Fibroblast of skin of scalp (primary cell): ENCODE results near the gene EXOC4.
A peak's percentile ranks its signal among the peaks of the same experiment; 100 is the strongest.

Experiments used
- DNase-seq: peaks from one replicate; pipeline ENCODE4 v3.0.0-alpha.2; 2013

Gene EXOC4

DNA sequence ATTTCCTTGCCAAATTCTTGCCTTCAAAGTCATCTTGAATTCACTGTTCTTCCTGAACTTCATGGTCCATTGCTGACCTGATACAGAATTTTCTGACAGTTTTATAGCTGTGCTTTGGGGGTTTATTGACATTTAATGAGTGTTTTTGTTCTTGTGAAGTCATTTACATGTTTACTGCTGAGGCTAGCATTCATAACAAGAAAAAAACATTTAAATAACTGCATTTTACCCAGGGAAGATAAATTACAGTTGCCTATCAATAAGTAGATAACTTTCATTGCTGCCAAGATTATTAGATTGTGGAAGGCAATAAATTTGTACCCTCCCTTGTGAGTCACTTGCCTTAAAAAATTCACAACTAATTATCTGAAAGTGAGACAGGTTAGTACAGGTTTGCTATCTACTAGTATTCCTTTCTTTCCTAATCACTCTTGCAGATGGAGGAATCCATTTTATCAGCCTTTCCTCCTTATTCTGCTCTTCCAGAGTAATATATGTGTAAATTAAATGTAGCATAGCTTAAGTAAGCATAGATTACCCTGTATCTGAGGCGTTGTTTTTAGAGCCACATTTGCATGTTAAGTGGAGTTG lies 178.4 kb downstream of the EXOC4 start:
- no peak for DNase-seq

GRCh38 chr7:133433165-133433812 lies 180.4 kb downstream of the EXOC4 start:
- no peak for DNase-seq

DNA sequence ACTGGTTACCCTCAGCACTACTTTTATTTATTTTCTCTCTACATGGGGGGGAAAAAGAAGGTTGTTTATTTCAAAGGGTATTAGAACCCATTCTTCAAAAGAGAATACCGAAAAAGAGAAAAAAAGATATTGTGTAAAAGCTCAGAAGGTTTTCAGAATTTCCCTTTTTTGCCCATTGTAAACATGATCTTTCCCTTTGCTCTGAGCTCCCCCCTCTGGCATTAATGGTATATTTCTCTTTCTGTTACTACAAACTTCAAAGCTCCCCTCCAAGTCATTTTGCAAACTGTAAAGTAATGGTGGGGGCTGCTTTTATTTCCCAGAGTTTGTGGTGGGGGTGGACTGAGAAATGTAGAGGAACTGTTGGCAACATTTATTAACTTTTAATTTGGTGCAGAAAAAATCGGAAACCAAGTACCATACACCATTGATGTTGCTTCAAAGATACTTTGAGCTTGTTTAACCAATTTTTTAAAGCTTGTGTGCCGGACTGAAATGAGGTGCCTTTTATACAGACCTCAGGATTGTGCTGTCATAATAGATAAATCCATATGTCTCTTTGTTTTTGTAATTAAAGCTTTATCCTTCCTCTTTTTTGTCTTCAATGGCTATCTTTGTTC lies 181.5 kb downstream of the EXOC4 start:
- DNase-seq: peak; percentile 67

DNA sequence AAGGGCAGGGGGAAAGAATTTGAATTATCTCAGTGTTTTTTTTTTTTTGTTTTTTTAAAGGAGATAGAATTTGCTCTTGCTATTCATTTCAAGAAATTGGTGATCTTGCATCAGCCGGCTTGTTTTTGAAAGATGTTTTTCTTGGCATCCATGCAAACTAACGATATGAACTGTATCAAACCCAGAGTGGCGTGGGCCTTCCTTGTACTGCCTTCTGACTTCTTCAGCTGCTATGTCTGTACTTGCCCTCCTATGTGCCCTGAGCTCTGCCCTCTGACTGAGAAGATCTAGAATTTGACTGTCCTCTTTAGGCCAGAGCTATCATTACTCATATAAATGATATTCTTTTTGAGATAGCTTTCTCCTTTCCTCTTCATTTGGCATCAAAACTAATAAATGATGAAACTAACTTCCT lies 183.1 kb downstream of the EXOC4 start:
- DNase-seq: peak; percentile 97

GRCh38 chr7:133437544-133437943 lies 184.7 kb downstream of the EXOC4 start:
- DNase-seq: no peak

DNA sequence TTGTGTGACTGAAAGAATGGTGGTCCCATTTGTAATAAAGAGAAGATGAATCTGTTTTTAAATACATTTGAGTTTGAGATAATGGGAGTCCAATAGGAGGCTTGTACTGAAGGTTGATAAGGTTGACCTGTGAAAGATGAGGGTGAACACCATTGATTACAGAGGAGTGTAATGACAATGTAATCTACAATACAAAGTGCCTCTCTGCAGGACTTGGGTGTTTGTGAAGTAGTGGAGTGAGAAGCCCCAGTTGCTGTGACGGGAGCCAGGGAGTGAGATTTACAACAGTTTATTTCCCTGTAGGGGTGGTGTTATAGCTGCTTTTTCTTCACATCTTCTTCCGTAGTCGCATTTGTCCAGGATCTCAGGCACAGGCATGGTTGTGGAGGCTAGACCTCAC lies 189.9 kb downstream of the EXOC4 start:
- no peak for DNase-seq

- no peak for DNase-seq
Measured at GRCh38 chr7:133445617-133446016, 192.7 kb downstream of the EXOC4 start.

DNA sequence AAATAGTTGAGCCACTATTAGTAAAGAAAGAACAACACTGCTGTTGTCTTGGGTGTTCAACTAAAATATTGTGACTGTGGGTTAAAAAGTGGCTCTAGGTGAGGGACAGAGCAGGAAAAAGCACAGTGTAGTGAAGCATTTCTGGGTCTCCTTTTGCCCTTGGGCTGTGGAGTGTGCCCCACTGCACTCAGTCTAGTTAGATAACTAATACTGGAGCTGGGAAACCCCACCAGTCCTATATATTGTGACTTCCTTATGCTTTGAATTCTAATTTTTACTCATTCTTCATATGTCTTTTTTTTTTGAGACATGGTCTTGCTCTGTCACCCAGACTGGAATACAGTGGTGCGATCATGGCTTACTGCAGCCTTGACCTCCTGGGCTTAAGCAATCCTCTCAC lies 195.1 kb downstream of the EXOC4 start:
- no peak for DNase-seq

- DNase-seq: peak; percentile 47
Measured at GRCh38 chr7:133452577-133452976, 199.7 kb downstream of the EXOC4 start.

DNA sequence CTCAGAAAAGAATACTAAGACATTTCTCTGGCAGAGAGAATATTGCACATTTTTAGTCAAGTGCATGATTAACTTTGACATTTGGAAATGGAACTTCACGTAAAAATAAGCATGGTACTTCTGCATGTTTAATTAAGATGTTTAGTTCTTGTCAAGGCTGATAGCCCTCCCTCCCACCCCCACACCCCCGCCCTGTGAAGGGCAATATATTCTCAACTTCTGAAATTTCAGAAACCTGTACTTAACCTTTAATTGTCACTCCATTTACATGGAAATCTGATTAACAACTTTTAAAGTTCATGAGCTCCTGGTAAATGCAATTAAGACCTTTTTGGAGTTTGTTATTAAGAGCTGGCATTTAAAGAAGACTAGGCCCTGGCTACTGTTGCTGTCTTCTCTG lies 205.8 kb downstream of the EXOC4 start:
- DNase-seq: no peak

GRCh38 chr7:133461421-133461820 lies 208.5 kb downstream of the EXOC4 start:
- DNase-seq: no peak

DNA sequence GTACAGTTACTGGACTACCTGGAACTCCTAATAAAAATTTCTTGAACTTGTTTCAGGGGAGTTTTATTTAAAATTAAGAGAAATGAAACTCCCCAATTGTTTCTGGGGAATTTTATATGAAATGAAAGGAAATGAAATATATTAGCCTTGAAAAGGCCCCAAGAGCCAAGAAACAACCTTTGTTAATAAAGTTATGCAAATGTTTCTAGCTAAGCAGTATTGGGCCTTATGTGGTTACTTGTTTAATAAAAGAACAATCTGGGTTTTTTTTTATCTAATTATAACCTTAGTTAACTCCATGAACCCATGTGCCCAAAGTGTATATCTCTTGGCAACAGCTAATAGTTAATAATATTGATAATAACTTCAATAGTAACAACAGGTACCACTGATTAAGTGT lies 222.8 kb downstream of the EXOC4 start:
- no peak for DNase-seq

- DNase-seq: no peak
Measured at GRCh38 chr7:133477791-133478190, 224.9 kb downstream of the EXOC4 start.

GRCh38 chr7:133478591-133479135 lies 225.8 kb downstream of the EXOC4 start:
- no peak for DNase-seq

DNA sequence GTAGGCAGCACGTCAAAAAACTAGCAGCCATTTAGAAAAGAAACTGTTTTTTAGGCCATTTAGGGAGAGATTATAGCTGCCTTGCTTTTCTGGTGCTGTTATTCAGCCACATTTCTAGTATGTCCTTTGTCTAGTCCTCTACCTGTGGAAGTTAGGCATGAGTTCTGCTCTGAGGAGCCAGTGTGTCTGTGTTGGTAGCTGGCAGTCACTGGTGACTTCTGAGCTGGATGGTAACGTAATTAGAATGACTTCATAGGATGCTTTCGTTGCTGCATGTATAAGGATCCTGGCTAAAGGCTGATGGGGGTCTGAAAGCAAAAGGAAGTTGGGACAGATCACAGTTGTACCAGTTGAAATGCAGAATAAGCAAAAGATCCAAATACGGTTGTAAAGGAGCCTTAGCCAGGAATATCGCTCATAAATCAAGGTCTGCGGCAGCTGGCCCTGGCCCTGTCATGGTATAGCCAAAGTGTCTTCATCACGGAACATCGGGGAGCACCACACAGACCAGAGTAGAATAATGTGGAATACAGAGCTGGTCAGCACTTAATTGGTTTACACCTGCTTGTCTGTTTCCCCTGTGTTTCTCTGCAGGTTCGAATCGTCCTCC lies 226.7 kb downstream of the EXOC4 start:
- no peak for DNase-seq

- DNase-seq: no peak
Measured at GRCh38 chr7:133480868-133481267, 228.0 kb downstream of the EXOC4 start.

DNA sequence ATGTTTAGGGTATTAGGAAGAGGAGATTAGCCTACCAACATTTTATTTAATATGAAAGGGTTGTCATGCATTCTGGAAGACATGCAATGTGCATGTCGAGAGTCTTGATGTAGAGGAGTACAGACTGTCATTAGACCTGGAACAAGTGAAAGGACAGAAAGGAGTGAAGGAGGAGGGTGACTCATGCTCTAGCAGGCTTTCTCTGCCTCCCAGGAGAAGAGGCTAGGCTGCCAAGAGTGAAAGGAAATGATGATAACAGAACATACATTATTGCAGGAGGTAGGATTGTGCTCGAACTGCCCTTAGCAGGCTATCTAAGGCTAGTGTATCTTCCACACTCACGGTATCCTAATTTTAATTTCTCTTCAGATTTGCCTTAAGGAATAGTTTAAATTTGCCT lies 228.8 kb downstream of the EXOC4 start:
- DNase-seq: peak; percentile 70

DNA sequence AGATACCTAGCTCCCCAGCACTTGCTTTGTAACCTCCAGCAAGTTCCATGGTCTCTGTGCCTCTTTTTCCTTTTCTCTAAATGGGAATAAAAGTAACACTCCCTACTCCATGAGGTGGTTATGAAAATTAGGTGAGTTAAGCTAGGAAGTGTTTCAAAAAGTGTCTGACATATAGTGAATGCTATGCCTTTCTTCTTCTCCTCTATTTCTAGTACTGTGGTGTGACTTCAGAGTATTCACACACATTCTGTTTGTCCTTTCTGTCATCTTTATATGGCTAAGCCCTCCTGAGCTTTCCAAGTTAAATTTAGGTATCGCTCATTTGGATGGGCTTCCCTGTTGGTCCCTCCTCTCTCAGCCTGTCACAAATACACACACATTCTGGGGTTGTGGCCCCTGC lies 229.7 kb downstream of the EXOC4 start:
- DNase-seq: no peak

DNA sequence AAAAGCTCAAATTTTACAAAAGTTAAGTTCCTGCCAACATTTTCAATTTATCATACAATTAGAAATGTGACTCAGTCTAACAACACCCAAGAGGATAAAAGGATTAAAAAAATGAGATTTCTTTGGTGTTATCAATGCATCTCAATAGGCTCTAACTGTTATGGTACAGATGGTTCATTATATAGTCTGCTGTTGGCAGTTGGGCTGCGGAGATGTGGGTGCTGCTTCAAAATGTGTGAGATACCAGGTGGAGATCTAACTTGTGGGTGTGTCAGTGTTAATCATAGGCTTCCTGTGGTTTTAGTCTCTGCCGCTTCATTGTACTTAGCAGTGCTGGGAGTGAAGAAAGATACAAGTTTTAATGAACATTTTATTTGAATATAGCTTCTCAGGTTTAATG lies 231.2 kb downstream of the EXOC4 start:
- no peak for DNase-seq

GRCh38 chr7:133489906-133490305 lies 237.0 kb downstream of the EXOC4 start:
- DNase-seq: no peak

DNA sequence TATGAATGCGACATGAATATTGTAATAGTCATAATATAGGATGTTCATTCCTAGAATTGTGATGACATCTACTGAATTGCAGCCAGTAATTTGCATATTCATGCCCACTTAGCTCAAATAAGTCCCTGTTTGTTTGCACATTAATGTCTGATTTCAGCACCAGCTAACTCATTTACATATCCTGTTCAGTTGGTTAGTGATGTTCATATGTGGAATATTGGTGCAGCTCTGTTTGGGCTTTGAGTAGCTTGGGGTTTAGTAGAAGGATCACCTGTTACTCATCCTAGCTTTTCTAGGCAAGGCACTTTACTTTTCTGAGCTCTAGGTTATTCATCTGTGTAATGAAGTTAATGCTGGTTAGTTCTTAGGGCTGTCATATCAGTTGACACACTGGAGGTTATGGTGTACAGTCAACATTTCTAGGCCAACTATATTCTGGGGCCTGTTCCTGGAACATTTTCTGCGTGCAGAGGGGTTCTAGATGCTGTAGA lies 238.4 kb downstream of the EXOC4 start:
- no peak for DNase-seq

GRCh38 chr7:133491846-133492652 lies 239.2 kb downstream of the EXOC4 start:
- DNase-seq: no peak

DNA sequence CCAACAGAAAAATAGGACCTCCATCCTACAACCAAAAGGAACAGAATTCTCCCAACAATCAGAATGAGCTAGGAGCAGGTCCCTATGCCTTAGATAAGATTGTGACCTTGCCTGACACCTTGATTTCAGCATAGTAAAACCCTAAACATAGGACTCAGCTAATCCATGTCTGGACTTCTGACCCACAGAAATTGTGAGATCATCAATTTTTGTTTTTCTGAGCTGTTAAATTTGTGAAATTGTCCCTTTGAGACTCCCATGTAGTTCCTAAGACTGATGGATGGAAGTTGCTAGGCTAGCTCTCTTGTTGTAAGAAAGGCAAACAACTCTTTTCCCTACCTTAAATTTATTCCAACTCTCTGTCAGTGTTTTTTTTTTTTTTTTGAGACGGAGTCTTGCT lies 244.2 kb downstream of the EXOC4 start:
- DNase-seq: no peak
